Type B pancreatic cell (in vitro differentiated cells): ENCODE results near the gene ELAC1. TPM values are rescaled to one million over a fixed set of nuclear protein-coding genes. Genes with fewer than 3 reads are reported as not detected.

Source experiments
- DNase-seq: peaks from one replicate; pipeline ENCODE4 v3.0.0; 2021; ENCODE audit warnings: mixed read lengths; ENCODE audit not compliant: unreplicated experiment; ENCODE audit errors: extremely low spot score
- H3K27ac Mint-ChIP-seq: 2 replicates; pipeline ENCODE4 v1.8.0; 2021; ENCODE audit warnings: mild to moderate bottlenecking, mixed read lengths
- H3K27me3 Mint-ChIP-seq: 2 replicates; pipeline ENCODE4 v1.8.0; 2021; ENCODE audit warnings: mixed read lengths
- H3K36me3 Mint-ChIP-seq: 2 replicates; pipeline ENCODE4 v1.8.0; 2021; ENCODE audit warnings: mixed read lengths
- H3K4me1 Mint-ChIP-seq: one replicate; pipeline ENCODE4 v1.8.0; 2021; ENCODE audit warnings: mixed read lengths; ENCODE audit not compliant: unreplicated experiment
- H3K4me3 Mint-ChIP-seq: 2 replicates; pipeline ENCODE4 v1.8.0; 2021; ENCODE audit warnings: mild to moderate bottlenecking, mixed read lengths
- H3K9me3 Mint-ChIP-seq: 2 replicates; pipeline ENCODE4 v1.8.0; 2021; ENCODE audit warnings: mixed read lengths
- total RNA-seq: library from RNA; stranded (reverse); gene quantifications from 2 replicates; pipeline ENCODE4 v1.2.1, GENCODE V29; 2021; ENCODE audit warnings: low replicate concordance
- TF ChIP-seq, protein P1 (sequence below): fragments of 200-600 bp; sonication (generic); conservative IDR thresholded peaks from 2 replicates; pipeline ENCODE4 v1.5.0; 2021; ENCODE audit warnings: antibody characterized with exemption, mild to moderate bottlenecking

The ELAC1 gene
- total RNA-seq, 1 donor from 2014 or later: 13.9 TPM

DNA sequence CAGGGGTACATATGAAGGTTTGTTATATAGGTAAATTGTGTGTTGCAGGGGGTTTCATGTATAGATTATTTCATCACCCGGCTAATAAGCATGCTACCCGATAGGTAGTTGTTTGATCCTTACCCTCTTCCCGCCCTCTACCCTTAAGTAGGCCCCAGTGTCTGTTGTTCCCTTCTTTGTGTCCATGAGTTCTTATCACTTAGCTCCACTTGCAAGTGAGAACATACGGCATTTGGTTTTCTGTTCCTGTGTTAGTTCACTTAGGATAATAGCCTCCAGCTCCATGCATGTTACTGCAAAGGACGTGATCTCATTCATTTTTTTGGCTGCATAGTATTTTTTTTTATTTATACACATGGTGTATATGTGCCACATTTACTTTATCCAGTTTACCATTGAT lies 34.2 kb upstream of the ELAC1 start:
- H3K27me3 Mint-ChIP-seq: no peaks in the 10 kb centered on the region
- TF ChIP-seq, protein P1, sequence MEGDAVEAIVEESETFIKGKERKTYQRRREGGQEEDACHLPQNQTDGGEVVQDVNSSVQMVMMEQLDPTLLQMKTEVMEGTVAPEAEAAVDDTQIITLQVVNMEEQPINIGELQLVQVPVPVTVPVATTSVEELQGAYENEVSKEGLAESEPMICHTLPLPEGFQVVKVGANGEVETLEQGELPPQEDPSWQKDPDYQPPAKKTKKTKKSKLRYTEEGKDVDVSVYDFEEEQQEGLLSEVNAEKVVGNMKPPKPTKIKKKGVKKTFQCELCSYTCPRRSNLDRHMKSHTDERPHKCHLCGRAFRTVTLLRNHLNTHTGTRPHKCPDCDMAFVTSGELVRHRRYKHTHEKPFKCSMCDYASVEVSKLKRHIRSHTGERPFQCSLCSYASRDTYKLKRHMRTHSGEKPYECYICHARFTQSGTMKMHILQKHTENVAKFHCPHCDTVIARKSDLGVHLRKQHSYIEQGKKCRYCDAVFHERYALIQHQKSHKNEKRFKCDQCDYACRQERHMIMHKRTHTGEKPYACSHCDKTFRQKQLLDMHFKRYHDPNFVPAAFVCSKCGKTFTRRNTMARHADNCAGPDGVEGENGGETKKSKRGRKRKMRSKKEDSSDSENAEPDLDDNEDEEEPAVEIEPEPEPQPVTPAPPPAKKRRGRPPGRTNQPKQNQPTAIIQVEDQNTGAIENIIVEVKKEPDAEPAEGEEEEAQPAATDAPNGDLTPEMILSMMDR: no peak
- H3K4me1 Mint-ChIP-seq: no peaks in the 10 kb centered on the region
- peaks cover 9% of the 10 kb centered on the region for H3K36me3 Mint-ChIP-seq
- no peak overlapping the region for H3K4me3 Mint-ChIP-seq
- H3K27ac Mint-ChIP-seq: no peak overlapping the region
- no peaks in the 10 kb centered on the region for H3K9me3 Mint-ChIP-seq
- DNase-seq: no peak

DNA sequence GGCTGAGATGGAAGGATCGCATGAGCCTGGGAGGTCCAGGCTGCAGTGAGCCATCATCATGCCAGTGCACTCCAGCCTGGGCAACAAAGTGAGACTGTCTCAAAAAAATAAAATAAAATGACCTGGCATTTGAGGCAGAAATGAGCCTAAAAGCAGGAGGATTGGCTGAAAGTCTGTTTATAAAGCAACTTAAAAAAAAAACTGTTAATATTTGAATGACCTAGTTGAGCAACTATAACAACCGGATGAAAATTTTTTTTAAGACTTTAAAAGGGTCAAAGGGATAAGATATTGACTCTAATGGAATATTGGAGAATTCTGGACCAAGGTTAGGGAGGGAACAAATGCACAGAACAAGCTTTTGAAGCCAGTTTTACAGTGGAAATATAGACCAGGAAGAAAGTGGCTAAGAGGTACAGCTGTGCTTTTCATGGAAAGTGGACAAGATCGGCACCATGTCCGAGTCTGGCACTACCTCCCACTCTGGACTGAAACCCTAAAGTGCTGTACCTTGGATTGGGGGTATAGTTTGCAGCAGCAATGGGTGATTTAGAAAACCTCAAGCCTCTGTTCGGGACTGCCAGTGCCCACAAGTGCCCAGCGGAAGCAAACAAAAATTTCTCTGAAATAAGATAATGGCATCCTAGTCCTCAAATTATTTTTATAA lies 33.2 kb upstream of the ELAC1 start:
- H3K27ac Mint-ChIP-seq: no peak overlapping the region
- TF ChIP-seq, protein P1: no peak
- H3K27me3 Mint-ChIP-seq: no peaks in the 10 kb centered on the region
- H3K4me1 Mint-ChIP-seq: no peaks in the 10 kb centered on the region
- H3K4me3 Mint-ChIP-seq: no peak overlapping the region
- H3K9me3 Mint-ChIP-seq: no peaks in the 10 kb centered on the region
- no peak for DNase-seq
- H3K36me3 Mint-ChIP-seq: peaks cover 9% of the 10 kb centered on the region

DNA sequence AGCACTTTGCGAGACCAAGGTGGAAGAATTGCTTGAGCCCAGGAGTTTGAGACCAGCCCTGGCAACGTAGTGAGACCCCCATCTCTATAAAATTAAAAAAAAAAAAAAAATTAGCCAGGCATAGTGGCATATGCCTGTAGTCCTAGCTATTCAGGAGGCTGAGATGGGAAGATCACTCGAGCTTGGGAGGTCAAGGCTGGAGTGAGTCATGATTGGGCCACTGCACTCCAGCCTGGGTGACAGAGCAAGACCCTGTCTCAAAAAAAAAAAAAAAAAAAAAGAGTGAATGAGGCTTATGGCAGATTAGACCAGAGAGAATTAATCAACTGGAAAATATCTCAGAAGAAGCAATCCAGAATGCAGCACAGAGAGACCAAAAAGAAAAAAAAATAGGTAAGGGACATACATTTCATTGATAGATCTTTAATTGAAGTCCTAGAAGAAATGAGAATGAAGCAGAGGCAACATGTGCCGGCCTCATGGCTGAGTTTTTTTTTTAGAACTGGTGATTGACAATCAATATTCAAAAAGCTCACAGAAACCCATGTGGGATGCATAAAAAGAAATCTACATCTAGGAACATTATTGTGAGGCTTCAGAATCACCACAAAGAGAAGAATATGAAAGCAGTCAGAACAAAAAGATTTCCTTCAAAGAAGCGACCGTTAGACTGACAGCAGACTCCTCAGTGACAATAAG lies 32.2 kb upstream of the ELAC1 start:
- Mint-ChIP-seq H3K4me1 (no peaks in the 10 kb centered on the region), H3K4me3 (no peak overlapping the region), H3K27ac (no peak overlapping the region), H3K27me3 (no peaks in the 10 kb centered on the region), H3K9me3 (no peaks in the 10 kb centered on the region), H3K36me3 (peaks cover 6% of the 10 kb centered on the region)
- DNase-seq: no peak
- TF ChIP-seq, protein P1: no peak

DNA sequence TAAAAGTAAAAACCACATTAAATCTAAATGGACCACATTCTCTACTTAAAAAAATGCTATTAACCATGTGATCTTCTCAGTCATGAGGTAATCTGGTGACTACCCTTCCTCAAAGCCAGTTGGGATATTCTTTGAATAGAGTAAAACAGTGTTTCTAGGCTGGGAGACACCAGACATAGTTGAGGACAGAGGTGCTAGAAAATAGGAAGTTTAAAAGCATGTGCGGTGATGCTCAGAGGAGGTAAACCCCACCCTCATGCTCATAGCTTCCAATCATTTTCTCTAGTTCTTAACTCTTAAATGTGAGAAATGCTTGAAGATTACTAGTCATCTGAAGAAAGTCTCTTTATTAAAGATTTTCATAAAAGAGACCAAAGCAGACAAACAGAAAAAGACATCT lies 30.7 kb upstream of the ELAC1 start:
- TF ChIP-seq, protein P1: no peak
- no peak for DNase-seq
- peaks cover 6% of the 10 kb centered on the region for H3K36me3 Mint-ChIP-seq
- no peaks in the 10 kb centered on the region for H3K4me1 Mint-ChIP-seq
- H3K27me3 Mint-ChIP-seq: no peaks in the 10 kb centered on the region
- H3K4me3 Mint-ChIP-seq: no peak overlapping the region
- H3K9me3 Mint-ChIP-seq: no peaks in the 10 kb centered on the region
- peak overlapping the region; percentile 14 for H3K27ac Mint-ChIP-seq

DNA sequence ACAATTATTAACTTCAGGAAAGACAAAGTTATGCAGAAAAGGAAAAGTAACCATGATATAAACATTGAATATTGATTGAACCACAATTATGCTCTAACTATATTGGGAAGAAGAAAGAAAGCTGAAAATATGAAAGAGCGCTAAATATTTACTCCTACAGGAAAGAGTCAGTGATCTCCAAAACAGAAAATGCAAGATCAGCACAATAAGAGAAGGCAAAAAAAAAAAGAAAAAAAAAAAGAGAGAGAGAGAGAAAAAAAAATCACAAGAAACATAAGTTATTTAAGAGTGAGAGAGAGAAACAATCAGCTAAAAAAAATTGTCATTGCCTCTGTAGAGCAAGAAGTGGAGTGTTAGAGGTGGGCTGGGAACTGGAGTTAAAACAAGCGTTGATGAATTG lies 28.9 kb upstream of the ELAC1 start:
- H3K27me3 Mint-ChIP-seq: no peaks in the 10 kb centered on the region
- peaks cover 5% of the 10 kb centered on the region for H3K36me3 Mint-ChIP-seq
- H3K4me3 Mint-ChIP-seq: no peak overlapping the region
- TF ChIP-seq, protein P1: no peak
- no peaks in the 10 kb centered on the region for H3K4me1 Mint-ChIP-seq
- H3K9me3 Mint-ChIP-seq: no peaks in the 10 kb centered on the region
- H3K27ac Mint-ChIP-seq: no peak overlapping the region
- no peak for DNase-seq
